Fibroblast of villous mesenchyme (primary cell): ENCODE measurements around the gene CRELD2. TPM values are rescaled to one million over a fixed set of nuclear protein-coding genes. Genes with fewer than 3 reads are reported as not detected.

Experiments used
- DNase-seq: peaks from one replicate; pipeline ENCODE4 v3.0.0-alpha.2; 2010; ENCODE audit warnings: low read depth
- H3K4me3 ChIP-seq: 2 replicates; pipeline ENCODE4 v1.5.1; 2011; ENCODE audit warnings: low read depth, mild to moderate bottlenecking, low read length
- CTCF ChIP-seq: IDR thresholded peaks from 2 replicates; pipeline ENCODE4 v1.5.1; 2012; ENCODE audit warnings: low read depth, mild to moderate bottlenecking, low read length; ENCODE audit not compliant: insufficient read depth
- total RNA-seq: library from RNA; depleted of rRNA; stranded (reverse); fragments of >200 nt; gene quantifications from 2 replicates; pipeline ENCODE4 v1.2.3, GENCODE V29; 2012

CRELD2 gene
- total RNA-seq, result 53.1 and 58.9 TPM in 2 replicates

- peak; percentile 98 for DNase-seq
- TF ChIP-seq CTCF, result no peak
- peak within 1 kb of the TSS; percentile 73 for H3K4me3 ChIP-seq
Measured at GRCh38 chr22:49917974-49918910, at the start of gene CRELD2, which contains the start of gene ALG12. Gene CRELD2, plus strand, starts transcription at chr22:49918634. Its CDS starts 136 bp downstream, at chr22:49918770. Gene ALG12, minus strand, starts transcription at chr22:49918438. Its CDS starts 4,673 bp downstream, at chr22:49913765.

GRCh38 chr22:49869086-49869830 is 49.2 kb upstream of the CRELD2 start:
- H3K4me3 ChIP-seq, result no peak overlapping the region
- no peak for TF ChIP-seq CTCF
- no peak for DNase-seq

- no peak overlapping the region for H3K4me3 ChIP-seq
- DNase-seq, result no peak
- no peak for TF ChIP-seq CTCF
Measured at GRCh38 chr22:49869845-49870712, 48.4 kb upstream of the CRELD2 start.

- DNase-seq, result no peak
- no peak overlapping the region for H3K4me3 ChIP-seq
- TF ChIP-seq CTCF, result no peak
Measured at GRCh38 chr22:49871482-49871881, 47.0 kb upstream of the CRELD2 start.

- H3K4me3 ChIP-seq, result no peak overlapping the region
- TF ChIP-seq CTCF, result no peak
- no peak for DNase-seq
Measured at GRCh38 chr22:49872347-49872746, 46.1 kb upstream of the CRELD2 start.
